HCT116 (cell line): ENCODE results near the gene SMOC1. TPM values are rescaled to one million over a fixed set of nuclear protein-coding genes. Genes with fewer than 3 reads are reported as not detected.

Experiments used
- ATAC-seq: fragments of 200-7000 bp; cut with Tn5 transposase; 2 replicates; pipeline ENCODE4 v1.9.1; 2020; ENCODE audit warnings: mild to moderate bottlenecking, moderate library complexity
- BruUV-seq: library from RNA; stranded (reverse); fragments of 400-500 nt; replicated peaks from 2 replicates; lab custom pipeline; 2021; lab: Mats Ljungman, UMichigan
- CTCF ChIA-PET: fragments of 300-600 bp; sonication (Branson Sonifier 250); formaldehyde crosslinking; loops from one replicate; lab custom pipeline; 2021; ENCODE audit warnings: antibody characterized with exemption; lab: Charles Lee
- POLR2A ChIA-PET: fragments of 300-600, 350-600 bp; sonication (Branson Sonifier 250); formaldehyde crosslinking; loops from one replicate; lab custom pipeline; 2021; ENCODE audit warnings: antibody characterized with exemption; lab: Charles Lee
- RAD21 ChIA-PET, 2 experiments: fragments of 300-600 bp; sonication (Branson Sonifier 250); formaldehyde crosslinking; loops; one replicate each; lab custom pipeline; 2023; ENCODE audit warnings: low total read pairs in 2 of 2; ENCODE audit not compliant: uncharacterized antibody in 2 of 2, unreplicated experiment in 2 of 2, low non-redundant PET in 1 of 2; lab: Charles Lee
- DNase-seq: peaks from one replicate; pipeline ENCODE4 v3.0.0-alpha.2; 2010; ENCODE audit warnings: low read depth, low spot score
- H2AFZ ChIP-seq: fragments of 200-600 bp; shearing (Covaris generic), sonication (generic); 2 replicates; pipeline ENCODE4 v1.6.1; 2017; ENCODE audit warnings: low read depth, mixed run types, mixed read lengths, antibody characterized with exemption, low read length; ENCODE audit not compliant: poor library complexity, severe bottlenecking
- H3K27ac ChIP-seq: 2 replicates; pipeline ENCODE4 v1.5.1; 2012; ENCODE audit warnings: low read depth, low read length
- H3K27me3 ChIP-seq: fragments of 200-600 bp; sonication (generic); 2 replicates; pipeline ENCODE4 v1.6.1; 2016; ENCODE audit warnings: mixed run types, low read length, mixed read lengths; ENCODE audit not compliant: insufficient read depth
- H3K36me3 ChIP-seq, 2 experiments: fragments of 200-500 bp in 1 of 2; fragments of 200-600 bp in 1 of 2; sonication (Bioruptor generic) in 1 of 2; sonication (generic) in 1 of 2; 2 replicates each; pipeline versions ENCODE4 v1.5.1 to v1.6.1; 2014 to 2016; ENCODE audit warnings: low read length in 2 of 2, inconsistent platforms in 1 of 2, mixed read lengths in 1 of 2, mixed run types in 1 of 2; ENCODE audit not compliant: insufficient read depth in 2 of 2, control insufficient read depth in 1 of 2
- H3K4me1 ChIP-seq, 2 experiments: fragments of 200-600 bp in 1 of 2; sonication (generic) in 1 of 2; 2 replicates each; pipeline versions ENCODE4 v1.5.1 to v1.6.1; 2012 to 2017; ENCODE audit warnings: low read length in 2 of 2, inconsistent platforms in 1 of 2, mild to moderate bottlenecking in 1 of 2, mixed read lengths in 1 of 2, mixed run types in 1 of 2, moderate library complexity in 1 of 2; ENCODE audit not compliant: insufficient read depth in 2 of 2, control insufficient read depth in 1 of 2
- H3K4me2 ChIP-seq: fragments of 200-600 bp; sonication (generic); 2 replicates; pipeline ENCODE4 v1.6.1; 2017; ENCODE audit warnings: mixed run types, low read length, mixed read lengths
- H3K4me3 ChIP-seq, 2 experiments: fragments of 200-600 bp in 1 of 2; sonication (generic) in 1 of 2; replicated peaks in 1 of 2; 2 replicates each; pipeline ENCODE4 v1.5.1; 2011 to 2016; ENCODE audit warnings: low read length in 2 of 2, control low read depth in 1 of 2, low read depth in 1 of 2, mild to moderate bottlenecking in 1 of 2, mixed read lengths in 1 of 2, mixed run types in 1 of 2
- H3K79me2 ChIP-seq: fragments of 200-600 bp; sonication (generic); 2 replicates; pipeline ENCODE4 v1.6.1; 2017; ENCODE audit warnings: mild to moderate bottlenecking, mixed run types, low read length, moderate library complexity, mixed read lengths; ENCODE audit not compliant: insufficient read depth
- H3K9ac ChIP-seq: fragments of 200-600 bp; sonication (generic); 2 replicates; pipeline ENCODE4 v1.6.1; 2016; ENCODE audit warnings: low read length, mixed read lengths
- H3K9me2 ChIP-seq: fragments of 200-600 bp; sonication (generic), shearing (Covaris generic); 2 replicates; pipeline ENCODE4 v1.6.1; 2017; ENCODE audit warnings: mixed run types, mild to moderate bottlenecking, moderate library complexity; ENCODE audit not compliant: insufficient read depth
- H3K9me3 ChIP-seq, 2 experiments: fragments of 200-500 bp in 1 of 2; fragments of 200-600 bp in 1 of 2; sonication (Bioruptor generic) in 1 of 2; sonication (generic) in 1 of 2; 2 replicates each; pipeline ENCODE4 v1.6.1; 2014 to 2017; ENCODE audit warnings: low read length in 2 of 2, mixed read lengths in 2 of 2, inconsistent platforms in 1 of 2, low read depth in 1 of 2, mild to moderate bottlenecking in 1 of 2, mixed run types in 1 of 2, moderate library complexity in 1 of 2; ENCODE audit not compliant: control insufficient read depth in 1 of 2, insufficient read depth in 1 of 2
- H4K20me1 ChIP-seq: fragments of 200-600 bp; sonication (generic), shearing (Covaris generic); 2 replicates; pipeline ENCODE4 v1.6.1; 2017; ENCODE audit warnings: mixed run types, mild to moderate bottlenecking, moderate library complexity; ENCODE audit not compliant: insufficient read depth
- CBX3 ChIP-seq: IDR thresholded peaks from 2 replicates; pipeline ENCODE4 v1.6.1; 2012; ENCODE audit warnings: low read depth
- CEBPB ChIP-seq: IDR thresholded peaks from 2 replicates; pipeline ENCODE4 v1.6.1; 2012; ENCODE audit warnings: low read depth
- EGR1 ChIP-seq: IDR thresholded peaks from 2 replicates; pipeline ENCODE4 v1.6.1; 2012; ENCODE audit warnings: low read depth
- ELF1 ChIP-seq: IDR thresholded peaks from 2 replicates; pipeline ENCODE4 v1.6.1; 2012; ENCODE audit warnings: low read depth, borderline replicate concordance
- EZH2 ChIP-seq: fragments of 200-600 bp; sonication (generic); IDR thresholded peaks from 2 replicates; pipeline ENCODE4 v1.6.1; 2017; ENCODE audit warnings: antibody characterized with exemption, mixed run types
- EZH2phosphoT487 ChIP-seq: fragments of 200-600 bp; IDR thresholded peaks from 2 replicates; pipeline ENCODE4 v1.6.1; 2018; ENCODE audit warnings: antibody characterized with exemption, borderline replicate concordance
- FOSL1 ChIP-seq: IDR thresholded peaks from 2 replicates; pipeline ENCODE4 v1.6.1; 2012; ENCODE audit warnings: low read depth
- POLR2A ChIP-seq: IDR thresholded peaks from 2 replicates; pipeline ENCODE4 v1.7.0; 2011; ENCODE audit warnings: borderline replicate concordance; ENCODE audit not compliant: insufficient read depth, insufficient read length; ENCODE audit errors: extremely low read depth
- POLR2AphosphoS5 ChIP-seq: IDR thresholded peaks from 2 replicates; pipeline ENCODE4 v1.6.1; 2011; ENCODE audit warnings: mild to moderate bottlenecking, low read depth, low read length, moderate library complexity
- RAD21 ChIP-seq: IDR thresholded peaks from 2 replicates; pipeline ENCODE4 v1.6.1; 2012; ENCODE audit warnings: low read depth, mild to moderate bottlenecking
- SIN3A ChIP-seq: IDR thresholded peaks from 2 replicates; pipeline ENCODE4 v1.6.1; 2012; ENCODE audit warnings: low read depth
- TCF7L2 ChIP-seq: IDR thresholded peaks from 2 replicates; pipeline ENCODE4 v1.7.0; 2011; ENCODE audit warnings: borderline replicate concordance, inconsistent platforms; ENCODE audit not compliant: insufficient read depth, insufficient read length; ENCODE audit errors: extremely low read depth
- YY1 ChIP-seq: IDR thresholded peaks from 2 replicates; pipeline ENCODE4 v1.6.1; 2011; ENCODE audit warnings: low read length, low read depth, moderate library complexity, mild to moderate bottlenecking; ENCODE audit not compliant: insufficient replicate concordance; ENCODE audit errors: extremely low read depth
- ZFX ChIP-seq: fragments of 450-650 bp; IDR thresholded peaks from 2 replicates; pipeline ENCODE4 v1.6.1; 2017
- intact Hi-C: fragments of 100-400 bp; cut with micrococcal nuclease; formaldehyde crosslinking; loops from 2 replicates; pipeline ENCODE4 v1.10.0; 2022
- total RNA-seq: library from RNA; stranded (reverse); gene quantifications from one replicate; pipeline ENCODE4 v1.2.1, GENCODE V29; 2021; ENCODE audit not compliant: unreplicated experiment
- TF ChIP-seq, protein P1 (sequence below): IDR thresholded peaks from 2 replicates; pipeline ENCODE4 v1.6.1; 2012; ENCODE audit warnings: low read depth
- TF ChIP-seq, protein P2 (sequence below), 3 experiments: fragments of 200-600 bp in 1 of 3; sonication (generic) in 1 of 3; IDR thresholded peaks in 2 of 3; conservative IDR thresholded peaks in 1 of 3; 2 replicates each; pipeline ENCODE4 v1.5.1; 2012 to 2017; ENCODE audit warnings: low read depth in 2 of 3, low read length in 2 of 3, antibody characterized with exemption in 1 of 3, borderline replicate concordance in 1 of 3, control low read depth in 1 of 3, mild to moderate bottlenecking in 1 of 3, mixed read lengths in 1 of 3, mixed run types in 1 of 3, moderate library complexity in 1 of 3; ENCODE audit not compliant: insufficient read depth in 1 of 3
- TF ChIP-seq, protein P3 (sequence below): IDR thresholded peaks from 2 replicates; pipeline ENCODE4 v1.6.1; 2011; ENCODE audit warnings: mild to moderate bottlenecking, low read length, moderate library complexity; ENCODE audit not compliant: insufficient replicate concordance; ENCODE audit errors: extremely low read depth
- TF ChIP-seq, protein P4 (sequence below): IDR thresholded peaks from 2 replicates; pipeline ENCODE4 v1.6.1; 2012

SMOC1 gene
- total RNA-seq, 1 experiment from 2014 or later: not detected

DNA sequence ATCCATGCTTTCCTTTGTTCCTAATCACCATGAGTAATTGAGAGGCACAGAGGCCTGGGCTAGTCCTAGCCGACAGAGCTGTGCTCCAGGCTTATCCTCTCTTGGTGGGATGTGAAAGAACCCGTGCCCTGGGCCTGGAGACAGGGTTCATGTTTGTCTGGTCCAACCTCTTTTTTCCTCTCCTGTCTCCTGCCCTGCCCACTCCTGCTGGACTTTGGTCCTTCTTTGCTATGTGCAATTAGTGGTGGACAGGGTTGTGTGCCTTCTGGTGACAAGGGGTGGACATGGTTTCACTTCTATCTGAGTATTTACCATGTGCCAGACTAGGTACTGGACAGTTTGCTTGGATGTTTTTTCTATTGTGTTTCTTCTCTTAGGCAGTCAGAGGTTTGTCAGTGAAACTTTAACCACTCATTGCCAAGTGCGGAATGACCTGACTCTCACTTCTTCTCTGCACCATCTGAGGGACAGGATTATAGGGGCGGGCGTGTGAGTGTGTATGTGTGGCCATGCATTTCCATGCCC lies 126.1 kb downstream of the SMOC1 start:
- Histone ChIP-seq H4K20me1 (no peaks in the 10 kb centered on the region), H3K4me1 (no peaks in the 10 kb centered on the region), H3K4me3 (no peak overlapping the region), H3K9ac (no peak overlapping the region), H2AFZ (no peak overlapping the region), H3K4me2 (no peak overlapping the region), H3K79me2 (no peaks in the 10 kb centered on the region), H3K27ac (no peak overlapping the region), H3K27me3 (no peaks in the 10 kb centered on the region), H3K36me3 (no peaks in the 10 kb centered on the region), H3K9me2 (no peaks in the 10 kb centered on the region), H3K9me3 (no peaks in the 10 kb centered on the region)
- ChIA-PET RAD21 (no interaction called here), POLR2A (no interaction called here), CTCF (no interaction called here)
- no peak for DNase-seq
- intact Hi-C loops: no loop called here
- no peak for ATAC-seq
- no TSS peak for BruUV-seq
- TF ChIP-seq SIN3A: no peak
- TF ChIP-seq RAD21: no peak
- TF ChIP-seq, protein P1, sequence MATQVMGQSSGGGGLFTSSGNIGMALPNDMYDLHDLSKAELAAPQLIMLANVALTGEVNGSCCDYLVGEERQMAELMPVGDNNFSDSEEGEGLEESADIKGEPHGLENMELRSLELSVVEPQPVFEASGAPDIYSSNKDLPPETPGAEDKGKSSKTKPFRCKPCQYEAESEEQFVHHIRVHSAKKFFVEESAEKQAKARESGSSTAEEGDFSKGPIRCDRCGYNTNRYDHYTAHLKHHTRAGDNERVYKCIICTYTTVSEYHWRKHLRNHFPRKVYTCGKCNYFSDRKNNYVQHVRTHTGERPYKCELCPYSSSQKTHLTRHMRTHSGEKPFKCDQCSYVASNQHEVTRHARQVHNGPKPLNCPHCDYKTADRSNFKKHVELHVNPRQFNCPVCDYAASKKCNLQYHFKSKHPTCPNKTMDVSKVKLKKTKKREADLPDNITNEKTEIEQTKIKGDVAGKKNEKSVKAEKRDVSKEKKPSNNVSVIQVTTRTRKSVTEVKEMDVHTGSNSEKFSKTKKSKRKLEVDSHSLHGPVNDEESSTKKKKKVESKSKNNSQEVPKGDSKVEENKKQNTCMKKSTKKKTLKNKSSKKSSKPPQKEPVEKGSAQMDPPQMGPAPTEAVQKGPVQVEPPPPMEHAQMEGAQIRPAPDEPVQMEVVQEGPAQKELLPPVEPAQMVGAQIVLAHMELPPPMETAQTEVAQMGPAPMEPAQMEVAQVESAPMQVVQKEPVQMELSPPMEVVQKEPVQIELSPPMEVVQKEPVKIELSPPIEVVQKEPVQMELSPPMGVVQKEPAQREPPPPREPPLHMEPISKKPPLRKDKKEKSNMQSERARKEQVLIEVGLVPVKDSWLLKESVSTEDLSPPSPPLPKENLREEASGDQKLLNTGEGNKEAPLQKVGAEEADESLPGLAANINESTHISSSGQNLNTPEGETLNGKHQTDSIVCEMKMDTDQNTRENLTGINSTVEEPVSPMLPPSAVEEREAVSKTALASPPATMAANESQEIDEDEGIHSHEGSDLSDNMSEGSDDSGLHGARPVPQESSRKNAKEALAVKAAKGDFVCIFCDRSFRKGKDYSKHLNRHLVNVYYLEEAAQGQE: no peak
- TF ChIP-seq EZH2: no peak
- no peak for TF ChIP-seq POLR2A
- TF ChIP-seq FOSL1: no peak
- no peak for TF ChIP-seq EGR1
- no peak for TF ChIP-seq CEBPB
- TF ChIP-seq CBX3: no peak
- TF ChIP-seq EZH2phosphoT487: no peak
- TF ChIP-seq, protein P2, sequence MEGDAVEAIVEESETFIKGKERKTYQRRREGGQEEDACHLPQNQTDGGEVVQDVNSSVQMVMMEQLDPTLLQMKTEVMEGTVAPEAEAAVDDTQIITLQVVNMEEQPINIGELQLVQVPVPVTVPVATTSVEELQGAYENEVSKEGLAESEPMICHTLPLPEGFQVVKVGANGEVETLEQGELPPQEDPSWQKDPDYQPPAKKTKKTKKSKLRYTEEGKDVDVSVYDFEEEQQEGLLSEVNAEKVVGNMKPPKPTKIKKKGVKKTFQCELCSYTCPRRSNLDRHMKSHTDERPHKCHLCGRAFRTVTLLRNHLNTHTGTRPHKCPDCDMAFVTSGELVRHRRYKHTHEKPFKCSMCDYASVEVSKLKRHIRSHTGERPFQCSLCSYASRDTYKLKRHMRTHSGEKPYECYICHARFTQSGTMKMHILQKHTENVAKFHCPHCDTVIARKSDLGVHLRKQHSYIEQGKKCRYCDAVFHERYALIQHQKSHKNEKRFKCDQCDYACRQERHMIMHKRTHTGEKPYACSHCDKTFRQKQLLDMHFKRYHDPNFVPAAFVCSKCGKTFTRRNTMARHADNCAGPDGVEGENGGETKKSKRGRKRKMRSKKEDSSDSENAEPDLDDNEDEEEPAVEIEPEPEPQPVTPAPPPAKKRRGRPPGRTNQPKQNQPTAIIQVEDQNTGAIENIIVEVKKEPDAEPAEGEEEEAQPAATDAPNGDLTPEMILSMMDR (IDR thresholded peaks at IDR 0.05 in 2 of 3, conservative IDR thresholded peaks at IDR 0.05 in 1 of 3; ENCODE audit: borderline replicate concordance in 1 of 3, insufficient read depth in 1 of 3, low read depth in 2 of 3, low read length in 2 of 3): no peak
- no peak for TF ChIP-seq TCF7L2
- no peak for TF ChIP-seq POLR2AphosphoS5
- no peak for TF ChIP-seq ZFX
- TF ChIP-seq, protein P3, sequence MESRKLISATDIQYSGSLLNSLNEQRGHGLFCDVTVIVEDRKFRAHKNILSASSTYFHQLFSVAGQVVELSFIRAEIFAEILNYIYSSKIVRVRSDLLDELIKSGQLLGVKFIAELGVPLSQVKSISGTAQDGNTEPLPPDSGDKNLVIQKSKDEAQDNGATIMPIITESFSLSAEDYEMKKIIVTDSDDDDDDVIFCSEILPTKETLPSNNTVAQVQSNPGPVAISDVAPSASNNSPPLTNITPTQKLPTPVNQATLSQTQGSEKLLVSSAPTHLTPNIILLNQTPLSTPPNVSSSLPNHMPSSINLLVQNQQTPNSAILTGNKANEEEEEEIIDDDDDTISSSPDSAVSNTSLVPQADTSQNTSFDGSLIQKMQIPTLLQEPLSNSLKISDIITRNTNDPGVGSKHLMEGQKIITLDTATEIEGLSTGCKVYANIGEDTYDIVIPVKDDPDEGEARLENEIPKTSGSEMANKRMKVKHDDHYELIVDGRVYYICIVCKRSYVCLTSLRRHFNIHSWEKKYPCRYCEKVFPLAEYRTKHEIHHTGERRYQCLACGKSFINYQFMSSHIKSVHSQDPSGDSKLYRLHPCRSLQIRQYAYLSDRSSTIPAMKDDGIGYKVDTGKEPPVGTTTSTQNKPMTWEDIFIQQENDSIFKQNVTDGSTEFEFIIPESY: no peak
- TF ChIP-seq YY1: no peak
- TF ChIP-seq, protein P4, sequence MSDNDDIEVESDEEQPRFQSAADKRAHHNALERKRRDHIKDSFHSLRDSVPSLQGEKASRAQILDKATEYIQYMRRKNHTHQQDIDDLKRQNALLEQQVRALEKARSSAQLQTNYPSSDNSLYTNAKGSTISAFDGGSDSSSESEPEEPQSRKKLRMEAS: no peak
- TF ChIP-seq ELF1: no peak
